Hair follicle dermal papilla cell (primary cell): Measurements from ENCODE around the gene CAMK4. TPM values are rescaled to one million over a fixed set of nuclear protein-coding genes. Genes with fewer than 3 reads are reported as not detected.

Experiments used
- total RNA-seq: library from RNA; depleted of rRNA; stranded (reverse); fragments of >200 nt; gene quantifications from 2 replicates; pipeline ENCODE4 v1.2.3, GENCODE V29; 2012

Gene CAMK4
- 3.7 and 4.0 TPM in 2 replicates for total RNA-seq

DNA sequence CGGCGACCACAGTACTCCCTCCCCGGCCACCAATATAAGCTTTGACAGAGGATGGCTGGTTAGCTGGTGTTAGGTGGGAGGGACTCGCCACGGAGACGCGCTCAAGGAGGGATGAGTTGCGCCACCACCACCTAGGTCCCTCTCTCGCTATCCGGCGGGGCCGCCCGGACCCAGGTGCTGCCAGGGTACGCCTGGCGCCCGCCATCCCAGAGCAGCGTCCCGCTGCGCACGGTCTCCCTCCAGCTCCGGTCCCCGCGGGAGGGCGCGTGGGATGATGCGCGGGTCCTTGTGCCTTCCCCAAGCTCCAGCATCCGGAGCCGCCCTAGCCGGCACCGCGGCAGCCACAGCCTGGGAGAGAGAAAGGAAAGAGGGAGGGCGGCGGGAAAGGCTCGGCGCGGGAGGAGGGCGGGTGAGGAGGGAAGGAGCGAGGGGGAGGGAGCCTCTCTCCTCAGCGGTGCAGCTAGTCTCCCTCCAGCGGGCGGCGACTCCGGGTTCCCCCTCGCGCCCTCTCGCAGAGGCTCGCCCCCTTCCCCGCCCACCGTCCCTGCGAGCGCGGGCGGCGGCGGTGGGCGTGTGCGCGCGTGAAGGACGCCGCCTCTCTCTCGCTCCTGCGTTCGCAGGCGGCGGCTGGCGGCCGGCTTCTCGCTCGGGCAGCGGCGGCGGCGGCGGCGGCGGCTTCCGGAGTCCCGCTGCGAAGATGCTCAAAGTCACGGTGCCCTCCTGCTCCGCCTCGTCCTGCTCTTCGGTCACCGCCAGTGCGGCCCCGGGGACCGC, at the start of gene CAMK4:
Gene CAMK4 (plus strand): TSS at position 598 of the 774 bp plus-strand sequence. CDS start 100 bp downstream, at position 698.

GRCh38 chr5:111512375-111513130, 288.4 kb downstream of the CAMK4 start, which contains the start of gene STARD4:
TSS of gene STARD4 (minus strand) at chr5:111512535. CDS start at chr5:111507433, 5,102 bp downstream.

Other genes starting within 250 kb of the CAMK4 start
- gene TSLP, start 152.7 kb upstream of the CAMK4 start, total RNA-seq, result under 0.01 and 0.49 TPM in 2 replicates
- gene WDR36, start 132.0 kb upstream of the CAMK4 start, total RNA-seq, result 39.0 and 51.0 TPM in 2 replicates